RWPE2 (cell line): ENCODE measurements around the gene SLC7A10.

Experiments used
- ATAC-seq: fragments of 200-7000 bp; cut with Tn5 transposase; 3 replicates; pipeline ENCODE4 v1.9.1; 2021; ENCODE audit warnings: low read depth
- DNase-seq: peaks from one replicate; pipeline ENCODE4 v3.0.0-alpha.2; 2020; ENCODE audit warnings: low spot score
- H3K27ac ChIP-seq: fragments of 450-650 bp; 2 replicates; pipeline ENCODE4 v1.5.1; 2017; ENCODE audit warnings: mild to moderate bottlenecking; ENCODE audit not compliant: poor library complexity, severe bottlenecking
- H3K27me3 ChIP-seq: fragments of 250-450 bp; sonication (Bioruptor Pico); 2 replicates; pipeline ENCODE4 v1.5.1; 2021; ENCODE audit warnings: mild to moderate bottlenecking, moderate library complexity; ENCODE audit not compliant: insufficient read depth, poor library complexity, severe bottlenecking
- H3K36me3 ChIP-seq: fragments of 250-450 bp; sonication (Bioruptor Pico); 2 replicates; pipeline ENCODE4 v1.5.1; 2020; ENCODE audit warnings: low read depth, mild to moderate bottlenecking, moderate library complexity
- H3K4me1 ChIP-seq: fragments of 250-450 bp; sonication (Bioruptor Pico); 2 replicates; pipeline ENCODE4 v1.5.1; 2021; ENCODE audit warnings: mild to moderate bottlenecking, moderate library complexity; ENCODE audit not compliant: insufficient read depth, poor library complexity, severe bottlenecking
- H3K4me3 ChIP-seq: fragments of 250-450 bp; sonication (Bioruptor Pico); 2 replicates; pipeline ENCODE4 v1.5.1; 2021; ENCODE audit warnings: mild to moderate bottlenecking, moderate library complexity; ENCODE audit not compliant: severe bottlenecking
- H3K9me3 ChIP-seq: fragments of 250-450 bp; sonication (Bioruptor Pico); 2 replicates; pipeline ENCODE4 v1.5.1; 2021; ENCODE audit warnings: mild to moderate bottlenecking, moderate library complexity; ENCODE audit not compliant: severe bottlenecking
- CTCF ChIP-seq: fragments of 450-650 bp; IDR thresholded peaks from one replicate; pipeline ENCODE4 v1.5.1; 2017; ENCODE audit warnings: mild to moderate bottlenecking, moderate library complexity; ENCODE audit not compliant: poor library complexity, severe bottlenecking

SLC7A10 gene

DNA sequence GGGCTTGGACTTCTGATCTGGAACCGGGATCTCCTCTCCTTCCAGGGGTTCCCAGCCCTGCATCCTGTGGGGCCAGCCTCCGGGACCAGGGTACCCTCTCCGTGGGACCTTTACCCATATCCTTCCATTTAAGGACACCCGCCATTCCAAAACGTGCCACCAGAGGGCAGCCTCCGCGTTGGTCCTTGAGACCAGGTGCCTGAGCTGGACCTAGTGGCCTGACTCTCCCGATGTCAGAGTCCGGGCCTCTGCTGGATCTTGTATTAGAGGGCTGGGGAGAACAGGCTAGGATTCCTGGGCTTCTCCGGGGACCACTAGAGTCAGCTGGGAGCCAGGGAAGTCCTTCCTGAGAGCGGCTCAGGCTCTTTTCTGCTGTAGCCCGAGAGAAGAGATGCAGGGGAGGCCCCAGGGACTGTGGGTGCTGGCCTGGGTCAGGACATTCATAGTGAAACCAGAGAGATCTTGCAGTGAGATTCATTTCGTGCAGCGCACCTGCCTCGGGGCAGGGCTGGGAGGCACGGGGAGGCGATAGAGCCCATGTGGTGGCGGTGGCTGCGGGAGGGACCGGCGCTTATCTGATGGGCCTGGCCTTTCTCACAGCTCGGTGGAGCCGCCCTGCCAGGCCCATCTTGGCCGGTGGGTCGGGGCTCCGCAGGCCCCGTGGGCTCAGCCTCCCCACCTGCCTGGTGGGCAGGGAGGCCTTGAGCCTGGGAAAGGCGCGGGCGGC lies 9.8 kb upstream of the SLC7A10 start:
- Histone ChIP-seq H3K4me1 (no peaks in the 10 kb centered on the region), H3K36me3 (no peaks in the 10 kb centered on the region), H3K4me3 (no peak overlapping the region), H3K9me3 (no peaks in the 10 kb centered on the region), H3K27me3 (no peaks in the 10 kb centered on the region), H3K27ac (no peak overlapping the region)
- ATAC-seq: peak; percentile 66
- TF ChIP-seq CTCF: peak; percentile 86
- DNase-seq: no peak

GRCh38 chr19:33234736-33235135 lies 9.1 kb upstream of the SLC7A10 start:
- no peak for DNase-seq
- ATAC-seq: no peak

DNA sequence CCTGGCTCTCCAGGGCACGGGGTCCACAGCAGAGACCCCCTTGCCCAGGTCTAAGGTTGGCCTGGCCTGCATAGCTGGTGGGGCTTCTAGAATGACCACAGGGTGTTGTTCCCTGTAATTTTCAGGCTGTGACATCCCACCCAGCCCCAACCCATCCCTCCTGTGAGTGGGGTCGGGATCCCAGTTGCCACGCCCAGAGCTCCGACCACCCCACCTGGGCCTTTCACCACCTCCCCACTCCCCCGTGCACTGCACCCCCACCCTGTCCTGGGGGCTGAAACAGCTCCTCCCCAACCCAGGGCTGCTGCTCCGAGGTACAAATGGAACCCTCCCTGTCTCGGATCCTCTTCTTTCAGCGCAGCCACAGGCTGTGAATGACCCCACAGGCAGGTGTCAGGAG lies 8.4 kb upstream of the SLC7A10 start:
- no peak overlapping the region for H3K4me3 ChIP-seq
- no peak for ATAC-seq

More at GRCh38 chr19:33234736-33235135, 9.1 kb upstream of the SLC7A10 start:
- Histone ChIP-seq H3K27me3 (no peaks in the 10 kb centered on the region), H3K36me3 (no peaks in the 10 kb centered on the region), H3K9me3 (no peaks in the 10 kb centered on the region), H3K4me3 (no peak overlapping the region), H3K4me1 (no peaks in the 10 kb centered on the region), H3K27ac (no peak overlapping the region)
- no peak for TF ChIP-seq CTCF

GRCh38 chr19:33233056-33233873 lies 7.6 kb upstream of the SLC7A10 start:
- Histone ChIP-seq H3K4me3 (no peak overlapping the region), H3K36me3 (no peaks in the 10 kb centered on the region), H3K9me3 (peaks cover 3% of the 10 kb centered on the region), H3K27ac (no peak overlapping the region), H3K27me3 (no peaks in the 10 kb centered on the region), H3K4me1 (no peaks in the 10 kb centered on the region)
- TF ChIP-seq CTCF: no peak
- no peak for DNase-seq
- ATAC-seq: no peak

More for the DNA sequence above, 8.4 kb upstream of the SLC7A10 start:
- Histone ChIP-seq H3K27ac (no peak overlapping the region), H3K4me1 (no peaks in the 10 kb centered on the region), H3K27me3 (no peaks in the 10 kb centered on the region), H3K9me3 (no peaks in the 10 kb centered on the region), H3K36me3 (no peaks in the 10 kb centered on the region)
- peak; percentile 49 for DNase-seq
- no peak for TF ChIP-seq CTCF

DNA sequence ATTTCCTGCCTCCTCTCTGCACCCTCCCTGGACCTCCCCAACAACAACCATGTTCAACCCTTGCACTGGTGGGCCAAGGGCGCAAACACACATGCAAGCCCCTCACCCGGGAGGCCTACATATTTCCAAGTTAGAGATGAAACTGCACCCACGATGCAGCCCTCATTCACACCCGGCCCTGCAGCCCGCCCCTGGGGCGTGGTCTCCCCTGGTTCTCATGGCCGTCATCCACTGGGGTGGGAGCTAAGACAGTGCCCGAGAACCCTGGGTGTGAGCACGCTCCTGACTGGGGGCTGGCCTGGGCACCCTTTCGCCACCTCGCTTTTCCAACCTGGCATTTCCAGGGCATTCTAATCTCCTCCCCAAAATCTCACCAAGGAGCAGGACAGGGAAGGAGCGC lies 7.0 kb upstream of the SLC7A10 start:
- no peak overlapping the region for H3K27ac ChIP-seq
- no peak for TF ChIP-seq CTCF
- no peak overlapping the region for H3K4me3 ChIP-seq
- H3K4me1 ChIP-seq: no peaks in the 10 kb centered on the region
- no peak for ATAC-seq
- H3K36me3 ChIP-seq: no peaks in the 10 kb centered on the region
- H3K27me3 ChIP-seq: peaks cover 4% of the 10 kb centered on the region
- DNase-seq: no peak
- peaks cover 9% of the 10 kb centered on the region for H3K9me3 ChIP-seq
